Epithelial cell of esophagus (primary cell): Measurements from ENCODE around the gene SYNC.

Experiments
- DNase-seq: peaks from one replicate; pipeline ENCODE4 v3.0.0; 2010; ENCODE audit warnings: low read depth
- H3K4me3 ChIP-seq: 2 replicates; pipeline ENCODE4 v1.5.1; 2011; ENCODE audit warnings: mild to moderate bottlenecking, low read length, control low read depth
- TF ChIP-seq, protein P1 (sequence below): IDR thresholded peaks from 2 replicates; pipeline ENCODE4 v1.5.1; 2011; ENCODE audit warnings: low read depth, mild to moderate bottlenecking, low read length, control low read depth, inconsistent platforms; ENCODE audit not compliant: insufficient read depth; ENCODE audit errors: missing control alignments

The SYNC gene

GRCh38 chr1:32719681-32720275 lies 17.2 kb upstream of the SYNC start:
- TF ChIP-seq, protein P1, sequence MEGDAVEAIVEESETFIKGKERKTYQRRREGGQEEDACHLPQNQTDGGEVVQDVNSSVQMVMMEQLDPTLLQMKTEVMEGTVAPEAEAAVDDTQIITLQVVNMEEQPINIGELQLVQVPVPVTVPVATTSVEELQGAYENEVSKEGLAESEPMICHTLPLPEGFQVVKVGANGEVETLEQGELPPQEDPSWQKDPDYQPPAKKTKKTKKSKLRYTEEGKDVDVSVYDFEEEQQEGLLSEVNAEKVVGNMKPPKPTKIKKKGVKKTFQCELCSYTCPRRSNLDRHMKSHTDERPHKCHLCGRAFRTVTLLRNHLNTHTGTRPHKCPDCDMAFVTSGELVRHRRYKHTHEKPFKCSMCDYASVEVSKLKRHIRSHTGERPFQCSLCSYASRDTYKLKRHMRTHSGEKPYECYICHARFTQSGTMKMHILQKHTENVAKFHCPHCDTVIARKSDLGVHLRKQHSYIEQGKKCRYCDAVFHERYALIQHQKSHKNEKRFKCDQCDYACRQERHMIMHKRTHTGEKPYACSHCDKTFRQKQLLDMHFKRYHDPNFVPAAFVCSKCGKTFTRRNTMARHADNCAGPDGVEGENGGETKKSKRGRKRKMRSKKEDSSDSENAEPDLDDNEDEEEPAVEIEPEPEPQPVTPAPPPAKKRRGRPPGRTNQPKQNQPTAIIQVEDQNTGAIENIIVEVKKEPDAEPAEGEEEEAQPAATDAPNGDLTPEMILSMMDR: no peak
- DNase-seq: no peak
- no peak overlapping the region for H3K4me3 ChIP-seq

- TF ChIP-seq, protein P1: no peak
- H3K4me3 ChIP-seq: no peak overlapping the region
- no peak for DNase-seq
Measured at GRCh38 chr1:32718527-32718926, 16.0 kb upstream of the SYNC start.

DNA sequence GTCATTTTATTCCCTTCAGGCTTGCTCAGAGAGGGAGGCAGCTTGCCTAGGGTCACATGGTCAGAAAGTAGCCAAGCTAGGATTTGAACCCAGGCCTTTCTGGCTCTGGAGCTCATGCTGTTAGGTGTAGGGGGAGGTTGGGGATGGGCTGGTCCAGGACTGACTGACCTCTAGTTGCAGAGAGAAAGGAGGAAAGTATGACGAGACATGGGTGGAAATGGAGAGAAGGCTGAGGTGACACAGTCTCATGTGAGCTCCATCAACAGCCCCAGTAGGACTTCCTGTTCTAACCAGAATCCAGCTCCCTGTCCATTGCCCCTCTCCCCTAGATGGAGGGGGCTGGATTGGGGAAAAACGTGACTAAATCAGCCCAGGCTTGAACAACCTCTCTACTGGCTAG lies 15.5 kb upstream of the SYNC start:
- DNase-seq: no peak
- H3K4me3 ChIP-seq: no peak overlapping the region
- TF ChIP-seq, protein P1: no peak

DNA sequence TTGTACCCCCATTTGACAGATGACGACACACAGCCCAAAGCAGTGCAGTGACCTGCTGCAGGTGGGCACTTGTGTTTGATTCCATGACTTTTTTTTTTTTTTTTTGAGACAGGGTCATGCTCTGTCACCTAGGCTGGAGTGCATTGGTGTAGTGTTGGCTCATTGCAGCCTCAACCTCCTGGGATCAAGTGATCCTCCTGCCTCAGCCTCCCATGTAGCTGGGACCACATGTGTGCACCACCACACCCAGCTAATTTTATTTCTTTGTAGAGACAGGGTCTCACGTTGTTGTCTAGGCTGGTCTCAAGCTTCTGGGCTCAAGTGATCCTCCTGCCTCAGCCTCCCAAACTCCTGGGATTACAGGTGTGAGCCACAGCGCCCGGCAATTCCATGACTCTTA lies 14.9 kb upstream of the SYNC start:
- no peak overlapping the region for H3K4me3 ChIP-seq
- no peak for DNase-seq
- TF ChIP-seq, protein P1: no peak

DNA sequence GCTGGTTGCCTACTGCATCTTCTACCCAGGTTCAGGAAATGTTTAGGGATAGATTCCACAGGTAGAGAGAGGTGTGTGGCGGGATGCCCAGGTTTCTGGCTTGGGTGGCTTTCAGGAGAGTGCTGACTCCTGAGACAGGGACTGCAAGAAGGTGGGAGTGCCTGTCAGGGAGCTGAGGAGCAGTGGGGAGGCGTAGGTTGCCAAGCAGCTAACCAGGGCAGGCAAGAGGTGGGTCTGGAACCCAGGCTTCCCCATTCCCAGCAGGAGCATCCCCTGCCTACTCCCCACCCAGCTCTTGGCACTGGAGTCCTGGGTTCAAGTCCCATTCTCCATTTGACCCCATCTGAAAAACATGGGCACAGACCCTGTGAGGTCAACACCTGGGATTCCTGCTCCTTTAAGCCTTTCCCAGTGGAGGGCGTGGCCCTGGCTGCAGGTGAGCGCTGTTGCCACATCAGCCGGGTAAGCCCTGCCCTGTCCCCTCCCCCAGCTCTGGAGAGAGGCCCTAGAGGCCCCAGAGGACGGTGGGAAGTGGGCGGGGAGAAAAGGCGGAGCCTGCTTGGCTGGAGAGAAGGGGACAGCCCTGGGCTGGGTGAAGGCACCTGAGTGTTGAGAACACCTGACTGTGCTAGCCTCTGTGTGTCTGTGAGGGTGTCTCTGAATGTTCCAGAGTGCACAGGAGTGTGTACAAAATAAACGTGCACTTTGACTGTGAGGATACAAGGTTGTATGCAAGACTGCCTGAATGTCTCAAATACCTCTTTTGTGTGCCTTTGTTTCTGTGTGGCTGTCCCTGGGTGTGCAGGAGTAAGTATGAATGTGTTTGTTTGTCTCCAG lies 14.0 kb upstream of the SYNC start:
- TF ChIP-seq, protein P1: no peak
- H3K4me3 ChIP-seq: no peak overlapping the region
- peak; percentile 98 for DNase-seq

- H3K4me3 ChIP-seq: no peak overlapping the region
- peak; percentile 86 for DNase-seq
- TF ChIP-seq, protein P1: no peak
Measured at GRCh38 chr1:32715901-32716311, 13.3 kb upstream of the SYNC start.
